BE2C (cell line): Measurements from ENCODE around the gene TCEANC2.
"Not testable (repeated sequence)": the region's sequence is repeated elsewhere in the genome, so short reads cannot be mapped to it uniquely, and the experiment has no call there.

Experiments
- DNase-seq: peaks from one replicate; pipeline ENCODE4 v3.0.0-alpha.2; 2020
- H3K27me3 ChIP-seq: fragments of 250-450 bp; sonication (Bioruptor Pico); 2 replicates; pipeline ENCODE4 v1.5.1; 2020; ENCODE audit warnings: mild to moderate bottlenecking
- H3K36me3 ChIP-seq: fragments of 250-450 bp; sonication (Bioruptor Pico); 2 replicates; pipeline ENCODE4 v1.5.1; 2020; ENCODE audit warnings: mild to moderate bottlenecking
- H3K4me1 ChIP-seq: fragments of 250-450 bp; sonication (Bioruptor Pico); 2 replicates; pipeline ENCODE4 v1.5.1; 2020
- H3K4me3 ChIP-seq: 2 replicates; pipeline ENCODE4 v1.5.1; 2011; ENCODE audit warnings: low read depth, low read length
- H3K9me3 ChIP-seq: fragments of 250-450 bp; sonication (Bioruptor Pico); 2 replicates; pipeline ENCODE4 v1.5.1; 2020
- TF ChIP-seq, protein P1 (sequence below): IDR thresholded peaks from 2 replicates; pipeline ENCODE4 v1.5.1; 2012; ENCODE audit warnings: mild to moderate bottlenecking, low read depth, low read length

Gene TCEANC2

GRCh38 chr1:54014009-54014629 lies 39.3 kb upstream of the TCEANC2 start:
- DNase-seq = no peak

GRCh38 chr1:54016343-54017282 lies 36.8 kb upstream of the TCEANC2 start:
- H3K27me3 ChIP-seq = no peaks in the 10 kb centered on the region
- TF ChIP-seq, protein P1, sequence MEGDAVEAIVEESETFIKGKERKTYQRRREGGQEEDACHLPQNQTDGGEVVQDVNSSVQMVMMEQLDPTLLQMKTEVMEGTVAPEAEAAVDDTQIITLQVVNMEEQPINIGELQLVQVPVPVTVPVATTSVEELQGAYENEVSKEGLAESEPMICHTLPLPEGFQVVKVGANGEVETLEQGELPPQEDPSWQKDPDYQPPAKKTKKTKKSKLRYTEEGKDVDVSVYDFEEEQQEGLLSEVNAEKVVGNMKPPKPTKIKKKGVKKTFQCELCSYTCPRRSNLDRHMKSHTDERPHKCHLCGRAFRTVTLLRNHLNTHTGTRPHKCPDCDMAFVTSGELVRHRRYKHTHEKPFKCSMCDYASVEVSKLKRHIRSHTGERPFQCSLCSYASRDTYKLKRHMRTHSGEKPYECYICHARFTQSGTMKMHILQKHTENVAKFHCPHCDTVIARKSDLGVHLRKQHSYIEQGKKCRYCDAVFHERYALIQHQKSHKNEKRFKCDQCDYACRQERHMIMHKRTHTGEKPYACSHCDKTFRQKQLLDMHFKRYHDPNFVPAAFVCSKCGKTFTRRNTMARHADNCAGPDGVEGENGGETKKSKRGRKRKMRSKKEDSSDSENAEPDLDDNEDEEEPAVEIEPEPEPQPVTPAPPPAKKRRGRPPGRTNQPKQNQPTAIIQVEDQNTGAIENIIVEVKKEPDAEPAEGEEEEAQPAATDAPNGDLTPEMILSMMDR = no peak
- H3K4me1 ChIP-seq = no peaks in the 10 kb centered on the region
- no peak overlapping the region for H3K4me3 ChIP-seq
- no peaks in the 10 kb centered on the region for H3K36me3 ChIP-seq
- no peak for DNase-seq
- H3K9me3 ChIP-seq = no peaks in the 10 kb centered on the region

More at GRCh38 chr1:54014009-54014629, 39.3 kb upstream of the TCEANC2 start:
- Histone ChIP-seq H3K36me3 (no peaks in the 10 kb centered on the region), H3K27me3 (no peaks in the 10 kb centered on the region), H3K4me1 (no peaks in the 10 kb centered on the region), H3K9me3 (no peaks in the 10 kb centered on the region), H3K4me3 (no peak overlapping the region)
- TF ChIP-seq, protein P1 = no peak

GRCh38 chr1:54017979-54018378 lies 35.4 kb upstream of the TCEANC2 start, which contains the start of gene LDLRAD1:
Gene LDLRAD1, minus strand, starts transcription at chr1:54018186. Its CDS starts 74 bp downstream, at chr1:54018112.
- DNase-seq = no peak
- no peak within 1 kb of the TSS for H3K4me3 ChIP-seq
- TF ChIP-seq, protein P1 = no peak

DNA sequence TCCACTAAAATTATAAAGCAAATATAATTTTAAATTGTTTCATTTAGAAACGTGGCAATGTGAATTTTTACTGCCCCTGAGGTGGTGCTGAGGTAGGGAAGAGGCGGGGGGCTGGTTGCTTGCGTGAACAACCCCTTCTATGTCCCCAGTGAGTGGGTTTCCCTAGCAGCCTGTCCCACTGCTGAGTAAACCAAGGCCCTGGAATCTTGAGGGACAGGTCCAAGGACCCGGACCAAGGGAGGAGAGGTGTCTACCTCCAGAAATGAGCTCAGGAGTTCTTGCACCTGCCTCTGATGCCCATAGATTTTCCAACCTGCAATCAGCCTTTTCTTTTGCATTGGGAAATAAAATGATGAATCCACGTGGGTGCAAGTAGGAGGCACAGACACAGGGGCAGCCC lies 34.8 kb upstream of the TCEANC2 start:
- TF ChIP-seq, protein P1 = no peak
- no peak for DNase-seq
- no peaks in the 10 kb centered on the region for H3K27me3 ChIP-seq
- H3K9me3 ChIP-seq = no peaks in the 10 kb centered on the region
- H3K36me3 ChIP-seq = no peaks in the 10 kb centered on the region
- no peaks in the 10 kb centered on the region for H3K4me1 ChIP-seq
- H3K4me3 ChIP-seq = no peak overlapping the region

More at GRCh38 chr1:54017979-54018378, 35.4 kb upstream of the TCEANC2 start, which contains the start of gene LDLRAD1:
- Histone ChIP-seq H3K36me3 (no peaks in the 10 kb centered on the region), H3K27me3 (no peaks in the 10 kb centered on the region), H3K4me1 (no peaks in the 10 kb centered on the region), H3K9me3 (no peaks in the 10 kb centered on the region)

DNA sequence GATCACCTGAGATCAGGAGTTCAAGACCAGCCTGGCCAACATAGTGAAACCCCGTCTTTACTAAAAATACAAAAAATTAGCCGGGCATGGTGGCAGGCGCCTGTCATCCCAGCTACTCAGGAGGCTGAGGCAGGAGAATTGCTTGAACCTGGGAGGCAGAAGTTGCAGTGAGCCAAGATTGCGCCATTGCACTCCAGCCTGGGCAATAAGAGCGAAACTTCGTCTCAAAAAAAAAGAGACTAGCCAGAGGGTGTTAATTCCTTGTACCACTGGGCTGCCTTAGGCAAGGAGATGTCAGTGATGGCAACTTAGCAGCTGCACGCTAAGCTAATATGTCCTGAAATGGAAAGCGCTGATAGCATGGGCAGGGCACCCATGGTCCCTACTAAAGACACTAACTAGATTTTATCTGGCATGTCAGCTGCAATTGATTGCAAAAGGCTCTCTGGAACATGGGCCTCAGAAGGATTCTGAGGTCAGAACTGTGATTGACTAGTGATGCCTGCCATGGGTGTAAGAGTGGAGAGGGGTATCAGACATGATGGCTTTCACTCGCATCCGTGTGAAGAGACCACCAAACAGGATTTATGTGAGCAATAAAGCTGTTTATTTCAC lies 33.7 kb upstream of the TCEANC2 start:
- not testable (repeated sequence) for DNase-seq, H3K4me1 ChIP-seq, H3K27me3 ChIP-seq

DNA sequence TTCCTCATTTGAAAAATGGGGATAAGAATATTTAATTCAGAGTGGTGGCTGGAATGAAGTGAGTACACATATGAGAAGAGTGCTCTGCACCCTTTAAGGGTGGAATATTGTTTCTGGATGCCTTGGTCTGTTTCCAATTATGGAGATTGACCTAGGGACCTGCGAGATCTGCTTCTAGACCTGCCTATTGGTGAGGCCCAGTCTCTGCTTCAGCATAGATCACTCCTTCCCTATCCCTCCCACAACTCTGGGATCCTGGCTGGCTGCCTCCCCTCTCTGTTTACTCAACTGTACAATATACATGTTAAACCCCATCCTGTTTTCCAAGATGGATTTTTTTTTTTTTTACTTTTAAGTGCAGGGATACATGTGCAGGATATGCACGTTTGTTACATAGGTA lies 29.1 kb upstream of the TCEANC2 start:
- H3K9me3 ChIP-seq = no peaks in the 10 kb centered on the region
- H3K36me3 ChIP-seq = no peaks in the 10 kb centered on the region
- TF ChIP-seq, protein P1 = no peak
- H3K4me3 ChIP-seq = no peak overlapping the region
- no peaks in the 10 kb centered on the region for H3K27me3 ChIP-seq
- H3K4me1 ChIP-seq = peaks cover 5% of the 10 kb centered on the region
- DNase-seq = no peak

More for the DNA sequence above, 33.7 kb upstream of the TCEANC2 start:
- H3K9me3 ChIP-seq, H3K4me3 ChIP-seq, H3K36me3 ChIP-seq: not testable (repeated sequence)

DNA sequence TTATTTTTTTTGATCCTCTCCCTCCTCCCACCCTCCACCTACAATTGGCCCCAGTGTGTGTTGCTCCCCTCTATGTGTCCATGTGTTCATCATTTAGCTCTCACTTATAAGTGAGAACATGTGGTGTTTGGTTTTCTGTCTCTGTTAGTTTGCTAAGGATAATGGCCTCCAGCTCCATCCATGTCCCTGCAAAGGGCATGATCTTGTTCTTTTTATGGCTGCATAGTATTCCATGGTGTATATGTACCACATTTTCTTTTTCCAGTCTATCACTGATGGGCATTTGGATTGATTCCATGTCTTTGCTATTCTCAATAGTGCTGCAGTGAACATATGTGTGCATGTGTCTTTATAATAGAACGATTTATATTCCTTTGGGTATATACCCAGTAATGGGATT lies 28.6 kb upstream of the TCEANC2 start:
- DNase-seq, H3K4me3 ChIP-seq, H3K36me3 ChIP-seq, H3K4me1 ChIP-seq, H3K27me3 ChIP-seq, H3K9me3 ChIP-seq: not testable (repeated sequence)
